ENCODE measurements around the gene UBE3D.
"Not testable (repeated sequence)": the region's sequence is repeated elsewhere in the genome, so short reads cannot be mapped to it uniquely, and the experiment has no call there.

Gene UBE3D

GRCh38 chr6:83042467-83043053 is 23.1 kb downstream of the UBE3D start:
- no peak for TF ChIP-seq CTCF (conservative IDR thresholded peaks at IDR 0.05; ENCODE audit: low read depth, low read length)
- DNase-seq (ENCODE audit: low read depth): no peak
- H3K4me3 ChIP-seq (ENCODE audit: low read length): no peak overlapping the region

GRCh38 chr6:83038246-83038645 is 27.4 kb downstream of the UBE3D start:
- no peak for TF ChIP-seq CTCF (conservative IDR thresholded peaks at IDR 0.05; ENCODE audit: low read depth, low read length)
- no peak for DNase-seq (ENCODE audit: low read depth)
- H3K4me3 ChIP-seq (ENCODE audit: low read length): no peak overlapping the region

GRCh38 chr6:83031689-83032088 is 34.0 kb downstream of the UBE3D start:
- no peak for DNase-seq (ENCODE audit: low read depth)
- no peak overlapping the region for H3K4me3 ChIP-seq (ENCODE audit: low read length)
- TF ChIP-seq CTCF (conservative IDR thresholded peaks at IDR 0.05; ENCODE audit: low read depth, low read length): no peak

- no peak for DNase-seq (ENCODE audit: low read depth)
- no peak for TF ChIP-seq CTCF (conservative IDR thresholded peaks at IDR 0.05; ENCODE audit: low read depth, low read length)
- H3K4me3 ChIP-seq (ENCODE audit: low read length): no peak overlapping the region
Observed at GRCh38 chr6:83019741-83020140, 45.9 kb downstream of the UBE3D start.

GRCh38 chr6:83011131-83011530 is 54.5 kb downstream of the UBE3D start:
- not testable (repeated sequence) for H3K4me3 ChIP-seq (ENCODE audit: low read length); DNase-seq (ENCODE audit: low read depth)

- DNase-seq (ENCODE audit: low read depth): no peak
- no peak overlapping the region for H3K4me3 ChIP-seq (ENCODE audit: low read length)
- no peak for TF ChIP-seq CTCF (conservative IDR thresholded peaks at IDR 0.05; ENCODE audit: low read depth, low read length)
Observed at GRCh38 chr6:83008626-83009025, 57.0 kb downstream of the UBE3D start.

GRCh38 chr6:83006270-83006905 is 59.3 kb downstream of the UBE3D start:
- DNase-seq (ENCODE audit: low read depth): no peak
- TF ChIP-seq CTCF (conservative IDR thresholded peaks at IDR 0.05; ENCODE audit: low read depth, low read length): no peak
- no peak overlapping the region for H3K4me3 ChIP-seq (ENCODE audit: low read length)

Measured in retinal pigment epithelial cell (primary cell).